A549 (cell line): Measurements from ENCODE around the gene THAP4. TPM values are rescaled to one million over a fixed set of nuclear protein-coding genes. Genes with fewer than 3 reads are reported as not detected.

ENCODE experiments used
- ATAC-seq, 2 experiments: fragments of 200-7000 bp in 1 of 2; fragments of >200 bp in 1 of 2; cut with Nextera tagmentation in 1 of 2; cut with Tn5 transposase in 1 of 2; 3 replicates each; pipeline versions ENCODE4 v1.8.0 to v1.9.1; 2018 to 2020; ENCODE audit warnings: mild to moderate bottlenecking in 1 of 2, moderate library complexity in 1 of 2
- CTCF ChIA-PET: fragments of 300-600 bp; sonication (Branson Sonifier 250); formaldehyde crosslinking; extraction: SDS; loops from one replicate; lab custom pipeline; 2021; ENCODE audit warnings: antibody characterized with exemption, inconsistent platforms; lab: Yijun Ruan, JAX
- POLR2A ChIA-PET: fragments of 350-600 bp; formaldehyde crosslinking; extraction: SDS; loops from one replicate; lab custom pipeline; 2021; ENCODE audit warnings: antibody characterized with exemption, inconsistent platforms; lab: Yijun Ruan, JAX
- DNase-seq, 2 experiments: peaks; one replicate each; pipeline versions ENCODE4 v3.0.0 to v3.0.0-alpha.2; 2011 to 2016; ENCODE audit warnings: low read depth in 1 of 2, low spot score in 1 of 2
- FAIRE-seq: peaks from 2 replicates; lab custom pipeline; 2011; peaks lifted over from hg19 to GRCh38; lab: Jason Lieb, UNC
- H3K27ac ChIP-seq, 2 experiments: fragments of >200 bp; sonication (Bioruptor Twin); formaldehyde crosslinking; 3 replicates each; pipeline ENCODE4 v1.5.1; 2016 to 2017
- H3K4me1 ChIP-seq: fragments of >200 bp; sonication (Bioruptor Twin); formaldehyde crosslinking; 3 replicates; pipeline ENCODE4 v1.6.1; 2016
- H3K4me2 ChIP-seq: fragments of >200 bp; sonication (Bioruptor Twin); formaldehyde crosslinking; 3 replicates; pipeline ENCODE4 v1.6.1; 2016
- H3K4me3 ChIP-seq: fragments of >200 bp; sonication (Bioruptor Twin); formaldehyde crosslinking; 3 replicates; pipeline ENCODE4 v1.5.1; 2016
- H3K9me3 ChIP-seq: fragments of >200 bp; sonication (Bioruptor Twin); formaldehyde crosslinking; 3 replicates; pipeline ENCODE4 v1.6.1; 2016
- FOSL2 ChIP-seq, 2 experiments: fragments of 450-650 bp in 1 of 2; fragments of >200 bp in 1 of 2; sonication (Bioruptor Twin) in 1 of 2; formaldehyde crosslinking; IDR thresholded peaks; 2 replicates each; pipeline versions ENCODE4 v1.5.0 to v1.6.1; 2016 to 2020; ENCODE audit warnings: mild to moderate bottlenecking in 1 of 2, moderate library complexity in 1 of 2
- HEYL ChIP-seq: fragments of 250-450 bp; sonication (Bioruptor Pico); IDR thresholded peaks from 2 replicates; pipeline ENCODE4 v1.8.0; 2021; ENCODE audit warnings: mild to moderate bottlenecking, moderate library complexity
- HOXB13 ChIP-seq: fragments of 250-450 bp; sonication (Bioruptor Pico); IDR thresholded peaks from 2 replicates; pipeline ENCODE4 v1.5.0; 2020; ENCODE audit warnings: low read depth, mild to moderate bottlenecking, moderate library complexity
- HOXB5 ChIP-seq: fragments of 250-450 bp; sonication (Bioruptor Pico); IDR thresholded peaks from 2 replicates; pipeline ENCODE4 v1.5.0; 2020; ENCODE audit warnings: mild to moderate bottlenecking, moderate library complexity
- JUNB ChIP-seq: fragments of >200 bp; sonication (Bioruptor Twin); formaldehyde crosslinking; IDR thresholded peaks from 2 replicates; pipeline ENCODE4 v1.6.1; 2016
- PHF8 ChIP-seq: fragments of 200-600 bp; sonication (generic); IDR thresholded peaks from 2 replicates; pipeline ENCODE4 v1.6.1; 2016; ENCODE audit warnings: low read depth, mild to moderate bottlenecking, antibody characterized with exemption, moderate library complexity, borderline replicate concordance
- POLR2A ChIP-seq: IDR thresholded peaks from 2 replicates; pipeline ENCODE4 v1.6.1; 2012; ENCODE audit warnings: mild to moderate bottlenecking, low read length
- RFX5 ChIP-seq: fragments of 450-650 bp; IDR thresholded peaks from 2 replicates; pipeline ENCODE4 v1.7.1; 2014; ENCODE audit warnings: antibody characterized with exemption, mild to moderate bottlenecking, moderate library complexity
- ZC3H11A ChIP-seq: fragments of 450-650 bp; IDR thresholded peaks from 2 replicates; pipeline ENCODE4 v1.6.1; 2014; ENCODE audit warnings: antibody characterized with exemption, mild to moderate bottlenecking
- WGBS: methylation state at CpG from one replicate; pipeline ENCODE4 v1.1.6; 2017; ENCODE audit errors: missing lambda C conversion rate; 5-methylcytosine and 5-hydroxymethylcytosine counted together
- polyA plus RNA-seq, 4 experiments: library from polyadenylated mRNA; depleted of rRNA in 3 of 4; stranded (reverse); fragments of >200 nt; fragmentation: RNase III in 1 of 4; extraction: RNeasy Plus Mini Kit Qiagen cat#74134 plus additional on column Dnase treatment in 1 of 4; gene quantifications; 2 replicates in 3 of 4; 3 replicates in 1 of 4; pipeline ENCODE4 v1.2.3, GENCODE V29; 2011 to 2017
- TF ChIP-seq, protein P1 (sequence below): fragments of 250-450 bp; sonication (Bioruptor Pico); IDR thresholded peaks from 2 replicates; pipeline ENCODE4 v1.5.0; 2020; ENCODE audit warnings: low read depth, mild to moderate bottlenecking, moderate library complexity
- TF ChIP-seq, protein P2 (sequence below): fragments of 150-350 bp; IDR thresholded peaks from 2 replicates; pipeline ENCODE4 v1.6.1; 2014; ENCODE audit warnings: low read depth, mild to moderate bottlenecking, low read length
- TF ChIP-seq, protein P3 (sequence below): fragments of >200 bp; sonication (Bioruptor Twin); formaldehyde crosslinking; IDR thresholded peaks from 2 replicates; pipeline ENCODE4 v1.6.1; 2016
- TF ChIP-seq, protein P4 (sequence below): fragments of 200-600 bp; sonication (generic); IDR thresholded peaks from 2 replicates; pipeline ENCODE4 v1.6.1; 2016; ENCODE audit warnings: antibody characterized with exemption, mild to moderate bottlenecking, moderate library complexity
- TF ChIP-seq, protein P5 (sequence below): fragments of >200 bp; sonication (Bioruptor Twin); formaldehyde crosslinking; IDR thresholded peaks from 3 replicates; pipeline ENCODE4 v1.6.1; 2016

THAP4 gene
- polyA plus RNA-seq, 2 of the 4 experiments (the other 2 are of a cell fraction) = 36.1 to 51.0 TPM

DNA sequence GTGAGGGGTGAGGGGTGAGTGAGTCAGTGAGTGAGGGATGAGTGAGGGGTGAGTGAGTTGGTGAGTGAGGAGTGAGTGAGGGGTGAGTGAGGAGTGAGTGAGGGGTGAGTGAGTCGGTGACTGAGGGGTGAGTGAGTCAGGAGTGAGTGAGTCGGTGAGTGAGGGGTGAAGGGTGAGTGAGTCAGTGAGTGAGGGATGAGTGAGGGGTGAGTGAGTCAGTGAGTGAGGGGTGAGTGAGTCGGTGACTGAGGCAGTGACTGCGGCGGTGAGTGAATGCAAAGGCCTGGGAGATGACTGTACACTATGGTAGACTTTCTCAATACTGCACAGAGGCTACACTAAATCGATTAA, 16.6 kb downstream of the THAP4 start:
- H3K4me1 ChIP-seq = no peaks in the 10 kb centered on the region; the same call in 2 of the 3 replicates
- ATAC-seq (peak in 1 of 2 experiments; percentile 55; a peak in 4 of 6 replicates), FAIRE-seq (no peak), DNase-seq (peak in 1 of 2 experiments; percentile 40)
- H3K4me3 ChIP-seq = no peak overlapping the region
- TF ChIP-seq JUNB = 0 out of 2 replicates have a peak, but pooled peaks have one; percentile 35
- TF ChIP-seq, protein P1, sequence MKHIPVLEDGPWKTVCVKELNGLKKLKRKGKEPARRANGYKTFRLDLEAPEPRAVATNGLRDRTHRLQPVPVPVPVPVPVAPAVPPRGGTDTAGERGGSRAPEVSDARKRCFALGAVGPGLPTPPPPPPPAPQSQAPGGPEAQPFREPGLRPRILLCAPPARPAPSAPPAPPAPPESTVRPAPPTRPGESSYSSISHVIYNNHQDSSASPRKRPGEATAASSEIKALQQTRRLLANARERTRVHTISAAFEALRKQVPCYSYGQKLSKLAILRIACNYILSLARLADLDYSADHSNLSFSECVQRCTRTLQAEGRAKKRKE (CRISPR knock-in tag) = no peak
- TF ChIP-seq, protein P2, sequence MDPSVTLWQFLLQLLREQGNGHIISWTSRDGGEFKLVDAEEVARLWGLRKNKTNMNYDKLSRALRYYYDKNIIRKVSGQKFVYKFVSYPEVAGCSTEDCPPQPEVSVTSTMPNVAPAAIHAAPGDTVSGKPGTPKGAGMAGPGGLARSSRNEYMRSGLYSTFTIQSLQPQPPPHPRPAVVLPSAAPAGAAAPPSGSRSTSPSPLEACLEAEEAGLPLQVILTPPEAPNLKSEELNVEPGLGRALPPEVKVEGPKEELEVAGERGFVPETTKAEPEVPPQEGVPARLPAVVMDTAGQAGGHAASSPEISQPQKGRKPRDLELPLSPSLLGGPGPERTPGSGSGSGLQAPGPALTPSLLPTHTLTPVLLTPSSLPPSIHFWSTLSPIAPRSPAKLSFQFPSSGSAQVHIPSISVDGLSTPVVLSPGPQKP = no peak
- TF ChIP-seq HEYL = no peak
- peak; percentile 43; the same call in 1 of the 2 replicates for TF ChIP-seq FOSL2 (IDR thresholded peaks at IDR 0.05)
- TF ChIP-seq FOSL2 (CRISPR knock-in tag; IDR thresholded peaks at IDR 0.05) = peak; percentile 52
- TF ChIP-seq RFX5 = no peak
- TF ChIP-seq HOXB13 = no peak
- no peak for TF ChIP-seq HOXB5 (CRISPR knock-in tag)
- TF ChIP-seq PHF8 = no peak
- ChIA-PET POLR2A (no interaction called here), CTCF (no interaction called here)
- 77% methylated on average over 6 of the region's 6 CpGs for WGBS
- H3K4me2 ChIP-seq = no peak overlapping the region
- no peaks in the 10 kb centered on the region for H3K9me3 ChIP-seq
- no peak overlapping the region for H3K27ac ChIP-seq

DNA sequence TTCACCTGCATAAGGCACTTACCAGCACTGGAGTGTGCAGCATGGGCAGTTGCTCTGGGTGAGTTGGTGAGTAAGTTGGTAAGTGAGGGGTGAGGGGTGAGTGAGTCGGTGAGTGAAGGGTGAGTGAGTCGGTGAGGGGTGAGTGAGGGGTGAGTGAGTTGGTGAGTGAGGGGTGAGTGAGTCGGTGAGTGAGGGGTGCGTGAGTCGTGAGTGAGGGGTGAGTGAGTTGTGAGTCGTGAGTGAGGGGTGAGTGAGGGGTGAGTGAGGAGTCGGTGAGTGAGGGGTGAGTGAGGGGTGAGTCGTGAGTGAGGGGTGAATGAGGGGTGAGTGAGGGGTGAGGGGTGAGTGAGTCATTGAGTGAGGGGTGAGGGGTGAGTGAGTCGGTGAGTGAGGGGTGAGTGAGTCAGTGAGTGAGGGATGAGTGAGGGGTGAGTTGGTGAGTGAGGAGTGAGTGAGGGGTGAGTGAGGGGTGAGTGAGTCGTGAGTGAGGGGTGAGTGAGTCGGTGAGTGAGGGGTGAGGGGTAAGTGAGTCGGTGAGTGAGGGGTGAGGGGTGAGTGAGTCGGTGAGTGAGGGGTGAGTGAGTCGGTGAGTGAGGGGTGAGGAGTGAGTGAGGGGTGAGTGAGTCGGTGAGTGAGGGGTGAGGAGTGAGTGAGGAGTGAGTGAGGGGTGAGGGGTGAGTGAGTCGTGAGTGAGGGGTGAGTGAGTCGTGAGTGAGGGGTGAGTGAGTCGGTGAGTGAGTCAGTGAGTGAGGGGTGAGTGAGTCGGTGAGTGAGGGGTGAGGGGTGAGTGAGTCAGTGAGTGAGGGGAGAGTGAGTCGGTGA, 17.1 kb downstream of the THAP4 start:
- CTCF ChIA-PET = no interaction called here
- no peaks in the 10 kb centered on the region; the same call in 2 of the 3 replicates for H3K4me1 ChIP-seq
- POLR2A ChIA-PET = no interaction called here
- TF ChIP-seq RFX5 = no peak
- TF ChIP-seq, protein P1 (CRISPR knock-in tag) = no peak
- TF ChIP-seq, protein P3, sequence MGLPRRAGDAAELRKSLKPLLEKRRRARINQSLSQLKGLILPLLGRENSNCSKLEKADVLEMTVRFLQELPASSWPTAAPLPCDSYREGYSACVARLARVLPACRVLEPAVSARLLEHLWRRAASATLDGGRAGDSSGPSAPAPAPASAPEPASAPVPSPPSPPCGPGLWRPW = no peak
- TF ChIP-seq, protein P4, sequence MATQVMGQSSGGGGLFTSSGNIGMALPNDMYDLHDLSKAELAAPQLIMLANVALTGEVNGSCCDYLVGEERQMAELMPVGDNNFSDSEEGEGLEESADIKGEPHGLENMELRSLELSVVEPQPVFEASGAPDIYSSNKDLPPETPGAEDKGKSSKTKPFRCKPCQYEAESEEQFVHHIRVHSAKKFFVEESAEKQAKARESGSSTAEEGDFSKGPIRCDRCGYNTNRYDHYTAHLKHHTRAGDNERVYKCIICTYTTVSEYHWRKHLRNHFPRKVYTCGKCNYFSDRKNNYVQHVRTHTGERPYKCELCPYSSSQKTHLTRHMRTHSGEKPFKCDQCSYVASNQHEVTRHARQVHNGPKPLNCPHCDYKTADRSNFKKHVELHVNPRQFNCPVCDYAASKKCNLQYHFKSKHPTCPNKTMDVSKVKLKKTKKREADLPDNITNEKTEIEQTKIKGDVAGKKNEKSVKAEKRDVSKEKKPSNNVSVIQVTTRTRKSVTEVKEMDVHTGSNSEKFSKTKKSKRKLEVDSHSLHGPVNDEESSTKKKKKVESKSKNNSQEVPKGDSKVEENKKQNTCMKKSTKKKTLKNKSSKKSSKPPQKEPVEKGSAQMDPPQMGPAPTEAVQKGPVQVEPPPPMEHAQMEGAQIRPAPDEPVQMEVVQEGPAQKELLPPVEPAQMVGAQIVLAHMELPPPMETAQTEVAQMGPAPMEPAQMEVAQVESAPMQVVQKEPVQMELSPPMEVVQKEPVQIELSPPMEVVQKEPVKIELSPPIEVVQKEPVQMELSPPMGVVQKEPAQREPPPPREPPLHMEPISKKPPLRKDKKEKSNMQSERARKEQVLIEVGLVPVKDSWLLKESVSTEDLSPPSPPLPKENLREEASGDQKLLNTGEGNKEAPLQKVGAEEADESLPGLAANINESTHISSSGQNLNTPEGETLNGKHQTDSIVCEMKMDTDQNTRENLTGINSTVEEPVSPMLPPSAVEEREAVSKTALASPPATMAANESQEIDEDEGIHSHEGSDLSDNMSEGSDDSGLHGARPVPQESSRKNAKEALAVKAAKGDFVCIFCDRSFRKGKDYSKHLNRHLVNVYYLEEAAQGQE = no peak
- TF ChIP-seq POLR2A = no peak
- TF ChIP-seq, protein P5, sequence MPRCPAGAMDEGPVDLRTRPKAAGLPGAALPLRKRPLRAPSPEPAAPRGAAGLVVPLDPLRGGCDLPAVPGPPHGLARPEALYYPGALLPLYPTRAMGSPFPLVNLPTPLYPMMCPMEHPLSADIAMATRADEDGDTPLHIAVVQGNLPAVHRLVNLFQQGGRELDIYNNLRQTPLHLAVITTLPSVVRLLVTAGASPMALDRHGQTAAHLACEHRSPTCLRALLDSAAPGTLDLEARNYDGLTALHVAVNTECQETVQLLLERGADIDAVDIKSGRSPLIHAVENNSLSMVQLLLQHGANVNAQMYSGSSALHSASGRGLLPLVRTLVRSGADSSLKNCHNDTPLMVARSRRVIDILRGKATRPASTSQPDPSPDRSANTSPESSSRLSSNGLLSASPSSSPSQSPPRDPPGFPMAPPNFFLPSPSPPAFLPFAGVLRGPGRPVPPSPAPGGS = no peak
- TF ChIP-seq ZC3H11A = no peak
- TF ChIP-seq HOXB13 = no peak
- H3K4me2 ChIP-seq = no peak overlapping the region
- WGBS = 89% methylated on average over 12 of the region's 20 CpGs
- DNase-seq = no peak
- ATAC-seq = no peak
- no peaks in the 10 kb centered on the region for H3K9me3 ChIP-seq
- no peak for FAIRE-seq
- H3K4me3 ChIP-seq = no peak overlapping the region
- no peak overlapping the region for H3K27ac ChIP-seq
